Midbrain (tissue), 1 donor: ENCODE measurements around the gene TNS4.
A peak's percentile ranks its signal among the peaks of the same experiment; 100 is the strongest.

Experiments used
- DNase-seq: peaks from one replicate; lab custom pipeline; 2025; lab: John Stamatoyannopoulos, UW

Gene TNS4

GRCh38 chr17:40456396-40456951 lies 44.9 kb downstream of the TNS4 start:
- no peak for DNase-seq

GRCh38 chr17:40454613-40454995 lies 46.8 kb downstream of the TNS4 start:
- DNase-seq, result no peak

- DNase-seq, result no peak
These were observed 47.4 kb downstream of the TNS4 start for GRCh38 chr17:40453881-40454612.

- no peak for DNase-seq
These were observed 48.5 kb downstream of the TNS4 start for GRCh38 chr17:40452921-40453378.

- DNase-seq, result no peak
These were observed 49.1 kb downstream of the TNS4 start for GRCh38 chr17:40452216-40452787.

GRCh38 chr17:40451420-40451819 lies 50.0 kb downstream of the TNS4 start:
- DNase-seq, result peak; percentile 33

GRCh38 chr17:40450175-40450574 lies 51.2 kb downstream of the TNS4 start:
- no peak for DNase-seq

GRCh38 chr17:40448639-40449261 lies 52.7 kb downstream of the TNS4 start:
- no peak for DNase-seq

- DNase-seq, result no peak
These were observed 53.2 kb downstream of the TNS4 start for GRCh38 chr17:40448213-40448638.

- DNase-seq, result no peak
These were observed 53.6 kb downstream of the TNS4 start for GRCh38 chr17:40447806-40448205.

- DNase-seq, result no peak
These were observed 54.2 kb downstream of the TNS4 start for GRCh38 chr17:40447148-40447644.

GRCh38 chr17:40445751-40446468 lies 55.5 kb downstream of the TNS4 start:
- DNase-seq, result no peak

GRCh38 chr17:40443988-40444899 lies 57.2 kb downstream of the TNS4 start:
- no peak for DNase-seq

GRCh38 chr17:40443196-40443987 lies 58.0 kb downstream of the TNS4 start, which contains the start of gene IGFBP4:
TSS of gene IGFBP4 (plus strand) at chr17:40443450. CDS start at chr17:40443736, 286 bp downstream.
- peak; percentile 63 for DNase-seq

- DNase-seq, result no peak
These were observed 58.8 kb downstream of the TNS4 start for GRCh38 chr17:40442392-40443195.

GRCh38 chr17:40440166-40440565 lies 61.3 kb downstream of the TNS4 start:
- DNase-seq, result no peak

- DNase-seq, result no peak
These were observed 64.2 kb downstream of the TNS4 start for GRCh38 chr17:40437095-40437732.

- no peak for DNase-seq
These were observed 64.8 kb downstream of the TNS4 start for GRCh38 chr17:40436636-40437035.
